HG02981 (cell line): ENCODE data around the gene CRTAC1.

Experiments
- ATAC-seq: cut with Tn5 transposase; IDR thresholded peaks from one replicate; pipeline ENCODE4 v1.9.1; 2021; ENCODE audit warnings: mild to moderate bottlenecking, moderate library complexity; ENCODE audit not compliant: unreplicated experiment

CRTAC1 gene

GRCh38 chr10:97975598-97975997 is 54.8 kb downstream of the CRTAC1 start:
- no peak for ATAC-seq

- ATAC-seq = no peak
These were observed 55.6 kb downstream of the CRTAC1 start for GRCh38 chr10:97974526-97975525.

- ATAC-seq = no peak
These were observed 56.3 kb downstream of the CRTAC1 start for GRCh38 chr10:97974100-97974499.

GRCh38 chr10:97969538-97970079 is 60.8 kb downstream of the CRTAC1 start:
- ATAC-seq = no peak

GRCh38 chr10:97964748-97965147 is 65.7 kb downstream of the CRTAC1 start:
- ATAC-seq = no peak

- ATAC-seq = no peak
These were observed 68.5 kb downstream of the CRTAC1 start for GRCh38 chr10:97961945-97962344.

GRCh38 chr10:97960269-97961056 is 70.0 kb downstream of the CRTAC1 start:
- ATAC-seq = no peak

- no peak for ATAC-seq
These were observed 81.0 kb downstream of the CRTAC1 start for GRCh38 chr10:97949462-97949861.

- ATAC-seq = no peak
These were observed 81.6 kb downstream of the CRTAC1 start for GRCh38 chr10:97948822-97949221.

- ATAC-seq = no peak
These were observed 85.6 kb downstream of the CRTAC1 start for GRCh38 chr10:97944772-97945171.

- no peak for ATAC-seq
These were observed 87.1 kb downstream of the CRTAC1 start for GRCh38 chr10:97943294-97943693.

GRCh38 chr10:97940534-97940933 is 89.9 kb downstream of the CRTAC1 start:
- no peak for ATAC-seq

GRCh38 chr10:97939446-97939990 is 90.9 kb downstream of the CRTAC1 start:
- ATAC-seq = no peak

GRCh38 chr10:97937928-97938327 is 92.5 kb downstream of the CRTAC1 start:
- no peak for ATAC-seq

GRCh38 chr10:97937054-97937453 is 93.4 kb downstream of the CRTAC1 start:
- no peak for ATAC-seq

GRCh38 chr10:97936126-97936525 is 94.3 kb downstream of the CRTAC1 start:
- no peak for ATAC-seq

GRCh38 chr10:97932932-97933530 is 97.4 kb downstream of the CRTAC1 start:
- ATAC-seq = no peak

GRCh38 chr10:97931041-97931440 is 99.4 kb downstream of the CRTAC1 start:
- ATAC-seq = no peak

- no peak for ATAC-seq
These were observed 101.5 kb downstream of the CRTAC1 start for GRCh38 chr10:97928897-97929296.

GRCh38 chr10:97927622-97928021 is 102.8 kb downstream of the CRTAC1 start:
- ATAC-seq = no peak

GRCh38 chr10:97926055-97926454 is 104.4 kb downstream of the CRTAC1 start:
- ATAC-seq = no peak
